ENCODE data around the gene NLRP10. TPM values are rescaled to one million over a fixed set of nuclear protein-coding genes. Genes with fewer than 3 reads are reported as not detected.

Gene NLRP10
- total RNA-seq, 2 experiments from 2014 or later: not detected

DNA sequence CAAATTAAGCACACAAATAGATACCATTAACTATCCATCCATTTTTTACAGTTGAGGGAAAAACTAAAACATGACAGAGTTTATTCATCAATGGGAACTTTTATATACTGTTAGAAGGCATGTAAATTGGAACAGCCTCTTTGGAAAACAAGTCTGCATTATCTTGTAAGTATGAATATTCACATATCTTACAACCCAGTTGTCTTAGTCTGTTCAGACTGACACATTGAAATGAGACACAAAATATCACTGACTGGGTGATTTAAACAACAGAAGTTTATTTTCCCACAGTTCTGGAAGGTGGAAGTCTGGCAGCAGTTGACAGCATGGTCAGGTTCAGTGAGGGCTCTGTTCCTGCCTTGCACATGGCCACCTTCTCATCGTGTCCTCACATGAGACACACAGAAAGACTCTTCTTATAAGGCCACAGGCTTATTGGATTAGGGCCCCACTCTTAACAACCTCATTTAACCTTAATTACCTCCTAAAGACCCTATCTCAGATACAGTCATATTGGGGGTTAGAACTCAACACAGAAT is 16.4 kb upstream of the NLRP10 start:
- CTCF ChIA-PET: no interaction called here
- POLR2A ChIA-PET: no interaction called here

DNA sequence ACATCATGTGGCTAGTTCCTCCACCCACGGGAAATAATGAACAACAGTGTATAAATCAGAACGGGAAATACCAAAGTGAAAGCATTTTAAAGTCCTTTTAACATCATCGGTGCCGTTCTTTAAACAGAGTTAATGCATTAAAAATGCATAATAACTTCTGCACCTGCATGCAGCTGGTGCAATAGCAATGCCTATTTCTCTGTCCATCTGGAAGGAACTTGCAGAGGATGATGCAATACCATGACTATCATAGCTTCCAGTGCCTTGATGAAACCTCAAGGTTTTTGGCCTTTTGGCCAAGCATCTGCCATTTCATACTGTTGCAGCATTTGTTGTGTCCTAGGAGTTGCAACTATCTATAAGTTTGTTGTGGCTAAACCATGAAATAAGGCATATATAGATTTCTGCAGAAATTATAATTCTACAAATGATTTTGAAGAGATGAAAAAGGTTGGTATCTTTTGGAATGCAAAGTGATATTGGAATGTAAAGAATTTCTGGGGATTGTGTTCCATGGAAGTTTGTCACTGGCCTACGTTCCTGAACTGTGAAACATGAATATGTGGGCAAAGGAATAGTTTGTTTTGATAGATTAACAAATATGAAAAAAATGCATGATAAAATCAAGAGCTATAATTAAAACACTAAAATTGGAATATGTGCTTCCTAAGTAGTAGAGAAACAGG is 12.1 kb upstream of the NLRP10 start:
- POLR2A ChIA-PET: interaction anchor here (0.6 kb wide), 1 partner anchor 9 kb away, joined by 4 read pairs; no protein-coding TSS in a partner anchor
- CTCF ChIA-PET: no interaction called here

DNA sequence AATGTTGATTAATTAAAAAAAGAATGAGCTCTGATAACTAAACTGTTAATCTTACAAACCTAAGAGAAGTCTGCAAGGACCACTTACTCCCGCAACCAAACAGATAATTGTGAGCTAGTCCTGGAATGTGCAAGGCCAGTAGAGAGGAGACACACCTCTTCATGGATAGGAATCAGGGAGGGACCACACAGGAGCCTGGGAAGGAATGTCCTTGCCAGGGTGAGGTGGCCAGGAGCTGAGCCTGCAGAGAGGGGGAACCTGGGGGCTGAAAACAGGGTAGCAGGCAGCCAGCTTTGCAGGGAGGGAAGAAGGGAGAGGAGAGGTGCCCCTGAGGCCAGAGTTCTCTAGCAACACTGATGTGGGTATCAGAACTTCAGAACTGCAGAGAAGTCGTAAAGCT is 9.4 kb upstream of the NLRP10 start:
- CTCF ChIA-PET: no interaction called here
- POLR2A ChIA-PET: no interaction called here

DNA sequence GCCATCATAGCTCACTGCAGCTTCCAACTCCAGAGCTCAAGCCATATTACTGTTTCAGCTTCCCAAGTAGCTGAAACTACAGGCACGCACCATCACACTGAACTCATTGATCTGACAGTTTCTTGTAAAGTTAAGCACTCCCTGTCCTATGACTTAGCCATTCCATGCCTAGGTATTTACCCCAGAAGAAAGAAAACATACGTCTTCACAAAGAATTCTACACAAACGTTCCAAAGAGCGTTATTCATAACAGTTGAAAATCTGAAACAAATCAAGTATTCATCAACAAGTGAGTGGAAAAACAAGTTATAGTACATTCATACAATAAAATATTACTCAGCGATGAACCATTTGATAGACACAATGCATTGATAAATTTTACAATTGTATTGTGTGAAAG is 7.8 kb upstream of the NLRP10 start:
- POLR2A ChIA-PET: no interaction called here
- CTCF ChIA-PET: no interaction called here

DNA sequence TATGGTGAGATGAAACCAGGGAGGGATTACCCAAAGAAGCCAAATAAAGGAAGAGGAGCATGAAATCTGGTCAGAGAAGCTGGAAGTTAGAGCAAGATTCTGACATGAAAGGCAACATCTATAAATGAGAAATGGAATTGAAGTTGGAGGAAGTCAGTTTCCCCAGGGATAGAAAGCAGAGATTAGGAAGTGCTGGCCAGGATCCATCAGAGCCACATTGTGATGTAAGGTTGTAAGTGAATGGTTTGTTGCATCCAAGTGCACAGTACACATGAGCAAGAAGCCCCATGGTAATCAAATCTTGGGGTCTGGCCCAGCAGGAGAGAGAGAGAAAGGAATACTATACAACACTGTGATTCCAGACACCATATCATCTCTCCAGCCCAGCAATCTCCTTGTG is 6.6 kb upstream of the NLRP10 start:
- ChIA-PET POLR2A (no interaction called here), CTCF (no interaction called here)

DNA sequence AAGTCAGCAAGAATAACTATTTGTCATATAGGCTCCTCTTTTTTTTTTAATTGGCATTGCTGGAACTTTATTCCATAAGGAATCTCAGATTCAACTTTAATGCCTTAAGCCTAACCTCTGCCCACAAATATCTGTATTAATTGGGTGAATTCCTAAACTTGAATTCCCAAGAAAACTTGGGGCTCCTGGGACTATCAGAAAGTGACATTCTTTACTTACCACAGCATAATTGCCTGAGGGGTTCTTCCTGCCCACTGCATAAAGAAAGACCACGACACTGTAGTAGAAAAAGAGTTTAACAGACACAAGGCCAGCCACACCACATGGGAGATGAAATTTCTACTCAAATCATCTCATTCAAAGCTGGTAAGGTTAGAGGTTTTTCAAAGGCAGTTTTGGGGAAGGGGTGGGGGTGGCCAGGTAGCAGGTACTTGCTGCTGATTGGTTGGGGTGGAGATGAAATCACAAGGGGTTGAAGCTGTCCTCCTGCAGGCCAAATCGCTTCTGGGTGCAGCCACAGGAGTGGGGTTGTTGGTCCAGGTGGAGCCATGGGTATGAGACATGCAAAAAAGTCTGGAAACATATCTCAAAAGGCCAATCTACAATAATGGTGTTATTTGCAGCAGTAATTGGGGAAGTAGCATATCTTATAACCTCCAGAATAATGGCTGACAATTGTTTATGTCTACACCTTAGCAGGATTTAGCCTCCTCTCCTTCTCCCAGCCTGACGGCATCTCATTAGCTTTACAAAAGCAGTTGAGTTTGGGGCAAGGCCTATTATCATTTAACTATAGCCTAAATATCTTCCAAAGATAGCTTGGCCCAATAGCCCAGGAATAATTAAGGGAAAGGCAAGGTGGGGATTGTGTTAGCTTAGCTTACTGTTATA is 4.8 kb upstream of the NLRP10 start:
- ChIA-PET POLR2A (no interaction called here), CTCF (no interaction called here)

DNA sequence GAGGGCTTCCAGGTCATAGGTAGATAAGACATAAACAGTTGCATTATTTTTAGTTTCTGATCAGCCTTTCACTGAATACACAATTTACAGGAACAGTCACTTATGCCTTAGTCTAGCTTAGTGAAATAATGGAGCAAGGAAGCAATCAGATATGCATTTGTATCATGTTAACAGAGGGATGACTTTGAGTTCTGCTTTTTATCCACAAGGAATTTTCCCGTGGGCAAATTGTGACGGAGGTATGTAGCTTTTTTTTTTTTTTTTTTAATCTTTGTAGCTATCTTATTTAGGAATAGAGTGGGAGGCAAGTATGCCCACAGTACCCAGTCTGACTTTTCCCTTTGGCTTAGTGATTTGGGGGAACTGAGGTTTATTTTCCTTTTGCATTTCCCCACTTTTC is 3.4 kb upstream of the NLRP10 start:
- POLR2A ChIA-PET: interaction anchor here (0.6 kb wide), 1 partner anchor 18 kb away, joined by 3 read pairs; the partner anchor contains the start of gene EIF3F
- CTCF ChIA-PET: interaction anchor here (1.1 to 1.6 kb wide), 2 partner anchors 17 to 76 kb away, joined by 3 to 5 read pairs; no protein-coding TSS in a partner anchor

DNA sequence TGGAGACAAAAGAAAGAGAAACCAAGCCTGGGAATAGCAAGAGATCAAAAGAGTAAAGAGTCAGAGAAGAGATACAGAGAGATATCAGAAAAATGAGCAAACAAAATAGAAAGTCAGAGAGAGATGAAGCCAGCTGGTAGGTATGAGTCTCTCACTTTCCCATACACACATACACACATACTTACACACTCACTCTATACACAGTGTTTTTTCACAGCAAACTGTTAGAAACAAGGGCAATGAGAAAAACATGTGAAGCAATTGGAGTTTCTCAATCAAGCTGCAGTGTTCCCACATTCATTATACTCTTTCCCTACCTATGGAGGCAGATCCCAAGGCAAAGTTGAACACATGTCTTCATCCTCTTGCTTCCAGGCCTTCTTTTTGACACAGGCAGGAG is 2.6 kb upstream of the NLRP10 start:
- POLR2A ChIA-PET: interaction anchor here (0.6 kb wide), 1 partner anchor 19 kb away, joined by 3 read pairs; the partner anchor contains the start of gene EIF3F
- CTCF ChIA-PET: interaction anchor here (1.6 kb wide), 1 partner anchor 75 kb away, joined by 5 read pairs; no protein-coding TSS in a partner anchor

DNA sequence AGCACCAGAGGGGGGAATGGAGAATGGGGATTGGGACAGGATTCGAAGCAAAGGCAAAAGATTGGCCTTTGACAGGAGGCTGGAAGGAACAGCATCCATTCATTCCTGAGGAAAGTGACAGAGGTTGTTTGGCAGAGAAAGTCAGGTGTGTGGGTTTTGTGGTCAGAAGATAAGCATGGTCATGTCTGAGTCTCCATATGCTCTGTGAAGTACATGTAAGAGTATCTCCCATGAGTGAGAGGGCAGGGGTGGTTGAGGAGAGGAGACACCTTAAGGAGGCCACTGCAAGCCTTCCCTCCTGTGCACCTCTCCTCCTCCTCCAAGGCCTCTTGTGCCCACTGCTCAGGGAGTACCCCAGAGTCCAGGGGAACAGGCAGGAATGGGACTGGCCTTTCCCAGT is 1.9 kb upstream of the NLRP10 start:
- POLR2A ChIA-PET: no interaction called here

DNA sequence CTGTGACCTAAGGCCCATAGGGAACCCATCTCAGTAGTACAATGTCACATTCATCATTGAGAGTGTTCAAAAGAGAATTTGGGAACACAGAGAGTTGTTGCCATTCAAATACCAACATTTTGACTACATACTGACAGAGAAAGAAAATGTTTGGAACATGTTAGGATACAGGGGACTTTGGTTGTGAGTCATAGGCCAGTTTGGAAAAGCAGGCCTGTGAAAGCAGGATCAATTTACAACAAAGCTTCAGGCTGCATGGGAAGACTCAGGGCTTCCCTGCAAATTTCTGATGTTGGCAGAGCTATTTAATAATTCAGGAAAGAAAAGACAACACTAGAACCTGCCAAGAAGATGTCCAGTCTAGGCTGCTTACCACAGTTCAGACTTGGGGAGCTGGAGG is 374 bp downstream of the NLRP10 start:
- POLR2A ChIA-PET: no interaction called here
- CTCF ChIA-PET: no interaction called here

More for the DNA sequence above, 1.9 kb upstream of the NLRP10 start:
- CTCF ChIA-PET: interaction anchor here (1.6 kb wide), 1 partner anchor 74 kb away, joined by 5 read pairs; no protein-coding TSS in a partner anchor

DNA sequence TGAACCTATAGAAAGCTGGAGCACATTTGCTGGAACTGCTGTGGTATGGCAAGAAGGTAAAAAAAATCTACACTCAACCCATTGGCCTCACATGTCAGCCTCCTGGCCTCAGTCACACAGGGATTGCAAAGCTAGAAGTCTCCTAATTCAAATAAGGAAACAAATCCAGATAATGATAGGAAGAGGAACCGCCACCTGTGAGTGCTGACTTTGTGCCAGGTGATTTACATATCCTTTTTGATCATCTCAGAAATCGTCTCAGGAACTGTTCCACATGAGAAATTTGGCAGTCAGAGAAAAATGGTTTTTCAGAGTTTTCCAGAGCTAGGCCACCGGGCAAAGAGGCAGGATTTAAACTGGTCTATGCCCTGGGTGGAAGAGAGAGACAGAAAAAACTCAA is 986 bp downstream of the NLRP10 start:
- CTCF ChIA-PET: no interaction called here
- POLR2A ChIA-PET: no interaction called here

DNA sequence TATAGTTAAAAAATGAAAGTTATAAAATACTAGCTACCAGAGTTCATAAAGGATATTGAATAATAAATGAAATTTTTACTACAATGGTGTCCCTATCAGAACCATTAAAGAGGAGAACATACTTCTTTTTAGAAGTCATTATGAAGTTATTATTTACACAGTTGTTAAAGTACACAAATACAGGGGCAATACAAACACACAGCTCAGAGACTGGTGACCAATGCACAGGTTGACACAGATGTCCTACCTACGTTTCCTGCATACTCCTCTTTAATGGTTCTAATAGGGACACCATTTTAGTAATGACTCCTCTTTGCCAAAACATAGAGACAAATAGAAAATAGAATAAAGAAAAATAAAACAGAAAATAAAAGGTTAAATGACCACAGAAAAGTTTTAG is 10.1 kb downstream of the NLRP10 start:
- ChIA-PET POLR2A (no interaction called here), CTCF (no interaction called here)

DNA sequence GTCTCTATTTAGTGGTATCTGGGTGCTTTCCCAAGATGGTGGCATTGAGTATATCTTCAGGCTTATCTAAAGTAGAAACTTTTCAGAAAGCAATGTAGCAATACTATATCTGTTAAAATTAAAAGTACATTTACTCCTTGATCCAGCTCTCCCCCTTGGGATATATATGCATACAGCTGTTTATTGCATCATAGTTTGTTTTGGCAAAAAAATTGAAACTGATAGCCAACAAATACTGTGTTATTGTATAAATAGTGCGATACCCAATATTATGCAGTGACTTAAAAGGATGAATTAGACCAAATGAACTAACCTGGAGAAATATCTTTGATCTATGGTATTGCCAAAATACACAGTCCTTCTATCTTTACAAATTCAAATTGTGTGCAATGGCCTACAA is 15.3 kb downstream of the NLRP10 start:
- ChIA-PET POLR2A (no interaction called here), CTCF (no interaction called here)

DNA sequence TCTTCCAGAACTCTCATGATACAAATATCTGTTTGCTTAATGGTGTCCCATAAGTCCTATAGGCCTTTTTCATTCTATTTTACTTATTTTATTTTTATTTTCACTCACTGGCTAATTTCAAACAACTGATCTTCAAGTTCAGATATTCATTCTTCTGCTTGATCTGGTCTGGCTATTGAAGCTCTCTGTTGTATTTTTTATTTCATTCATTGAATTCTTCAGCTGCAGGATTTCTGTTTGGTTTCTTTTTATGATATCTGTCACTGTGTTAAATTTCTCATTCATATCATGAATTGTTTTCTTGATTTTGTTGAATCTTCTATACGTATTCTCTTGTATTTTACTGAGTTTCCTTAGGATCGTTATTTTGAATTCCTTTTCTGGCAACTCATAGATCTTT is 21.1 kb downstream of the NLRP10 start:
- POLR2A ChIA-PET: no interaction called here
- CTCF ChIA-PET: no interaction called here

DNA sequence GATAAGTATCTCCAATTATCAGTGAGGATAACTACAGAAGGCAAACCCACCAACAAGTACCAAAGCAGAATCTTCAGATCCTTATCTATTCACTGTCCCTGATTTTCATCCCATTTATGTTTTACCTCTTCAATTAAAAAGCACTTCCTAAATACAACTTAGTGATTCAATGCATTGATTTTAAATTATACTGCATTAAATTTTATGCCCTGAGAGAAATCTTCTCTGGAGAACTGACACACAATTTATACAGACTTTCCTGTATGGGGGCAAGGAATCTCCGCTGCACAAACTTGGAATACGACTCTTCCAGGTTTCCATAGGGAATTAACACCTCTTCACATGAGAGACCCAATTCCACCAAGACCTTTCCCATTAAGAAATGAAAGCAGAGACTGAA is 23.6 kb downstream of the NLRP10 start, which contains the start of gene OR10A3:
TSS of gene OR10A3 (minus strand) at position 101 of the 400 bp plus-strand sequence. CDS start 2,188 bp downstream, outside the sequence.
- ChIA-PET POLR2A (no interaction called here), CTCF (no interaction called here)

DNA sequence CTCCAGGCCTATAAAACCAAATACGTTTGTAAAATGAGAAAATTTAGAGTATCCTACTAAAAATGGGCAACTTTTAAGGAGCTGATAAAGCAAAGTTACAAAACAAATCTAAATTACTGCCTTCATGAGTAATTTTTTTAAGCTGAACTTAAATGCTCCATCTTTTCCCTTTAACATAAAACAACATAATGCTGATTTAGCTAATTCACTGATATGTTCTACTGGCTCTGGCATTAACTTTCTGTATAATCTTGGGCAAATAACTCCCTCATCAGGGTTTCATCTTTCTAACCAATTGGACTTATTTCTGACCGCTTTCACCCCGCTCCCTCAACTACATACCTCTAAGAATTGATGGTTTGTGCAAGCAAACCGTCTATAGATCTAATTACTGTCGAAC is 24.1 kb downstream of the NLRP10 start:
- POLR2A ChIA-PET: no interaction called here
- CTCF ChIA-PET: no interaction called here

DNA sequence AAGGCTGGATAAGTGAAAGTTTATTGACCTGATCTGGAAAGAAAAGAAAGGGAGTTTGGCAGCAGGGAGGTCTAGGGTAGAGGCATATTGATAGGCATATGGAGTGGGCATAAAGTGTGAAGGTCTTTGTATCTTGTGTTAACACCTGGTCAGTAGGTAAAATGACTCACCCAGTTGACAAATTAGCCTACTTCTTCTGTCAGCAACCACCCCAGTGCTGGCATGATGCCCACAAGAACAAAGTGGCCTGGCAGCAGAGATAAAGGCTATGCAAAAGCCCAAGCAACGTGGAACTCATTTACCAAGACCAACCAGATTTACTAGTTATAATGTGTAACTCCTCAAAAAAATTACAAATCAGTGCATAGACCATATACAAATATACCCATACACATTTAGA is 28.6 kb downstream of the NLRP10 start:
- ChIA-PET CTCF (no interaction called here), POLR2A (no interaction called here)

DNA sequence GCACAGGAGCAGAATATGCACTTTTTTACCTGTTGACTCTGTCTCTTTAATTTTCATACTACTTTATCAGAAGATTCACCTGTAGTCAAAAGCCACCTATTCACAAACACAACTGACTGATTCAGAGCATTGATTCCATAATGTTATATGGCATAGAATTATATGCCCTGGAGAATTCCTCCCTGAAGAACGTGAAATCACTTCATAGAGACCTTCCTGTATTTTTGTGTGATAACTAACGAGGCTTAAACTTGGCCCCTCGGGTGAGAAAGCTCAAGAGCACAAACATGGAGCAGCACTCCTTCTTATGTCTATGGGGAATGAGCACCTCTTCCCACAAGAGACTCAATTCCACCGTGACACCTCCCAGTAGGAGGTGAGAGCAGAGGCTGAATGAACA is 34.1 kb downstream of the NLRP10 start, which contains the start of gene OR10A6:
TSS of gene OR10A6 (minus strand) at position 101 of the 400 bp plus-strand sequence. CDS start 2,606 bp downstream, outside the sequence.
- CTCF ChIA-PET: no interaction called here
- POLR2A ChIA-PET: no interaction called here

DNA sequence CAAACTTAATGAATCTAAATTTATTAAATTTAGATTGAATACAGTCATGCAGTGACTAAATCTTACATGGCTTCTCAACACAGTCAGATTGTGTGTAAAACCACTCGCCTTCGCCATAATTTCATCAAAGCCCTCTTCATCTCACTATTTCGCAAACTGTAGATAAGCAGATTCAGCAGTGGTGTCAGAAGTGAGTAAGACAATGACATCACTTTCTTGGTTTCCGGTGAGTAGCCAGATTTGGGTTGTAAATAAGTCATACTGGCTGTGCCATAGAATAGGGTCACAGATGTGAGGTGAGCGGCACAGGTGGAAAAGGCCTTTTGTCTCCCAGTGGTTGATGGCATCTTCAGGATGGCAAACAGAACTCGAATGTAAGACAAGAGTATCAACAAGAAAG is 37.6 kb downstream of the NLRP10 start:
- POLR2A ChIA-PET: no interaction called here
- CTCF ChIA-PET: no interaction called here

DNA sequence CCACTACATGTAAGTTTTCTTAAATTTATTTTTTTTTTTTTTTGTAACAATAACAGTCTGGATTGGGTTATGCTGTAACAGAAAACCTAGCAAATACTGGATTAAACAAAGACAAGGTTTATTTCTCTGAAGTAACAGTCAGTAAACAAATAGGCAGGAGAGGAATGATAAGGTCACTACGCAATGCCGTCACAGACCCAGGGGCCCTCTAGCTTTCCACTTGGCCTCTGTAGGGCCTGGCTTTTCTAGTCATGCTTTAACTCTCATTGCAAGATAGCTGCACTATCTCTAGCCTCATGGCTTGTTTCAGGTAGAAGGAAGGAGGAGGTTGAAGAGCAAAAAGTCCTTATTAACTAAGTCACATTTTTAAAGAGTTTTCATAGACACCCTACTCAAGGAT is 40.7 kb downstream of the NLRP10 start:
- ChIA-PET POLR2A (no interaction called here), CTCF (no interaction called here)

DNA sequence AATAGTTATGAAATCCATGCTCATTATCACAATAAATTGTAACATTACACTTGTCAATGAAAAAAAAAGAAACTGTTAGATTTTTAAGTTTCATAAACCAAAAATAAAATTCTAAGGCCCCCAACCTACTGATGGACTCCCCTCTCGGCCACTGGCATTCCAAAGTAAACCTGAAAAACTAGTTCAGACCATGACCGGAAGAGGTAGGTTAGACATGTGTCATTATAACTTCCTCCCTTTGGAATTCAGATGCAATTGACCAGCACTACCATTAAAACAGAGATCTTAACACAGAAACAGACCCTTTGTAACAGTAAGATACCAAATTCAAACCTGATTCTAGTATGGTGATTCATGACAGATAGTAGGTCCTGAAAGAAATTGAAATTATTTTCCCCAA is 47.1 kb downstream of the NLRP10 start:
- ChIA-PET POLR2A (no interaction called here), CTCF (no interaction called here)
